ENCODE results near the gene DIO3. TPM values are rescaled to one million over a fixed set of nuclear protein-coding genes. Genes with fewer than 3 reads are reported as not detected.
"Not testable (repeated sequence)": the region's sequence is repeated elsewhere in the genome, so short reads cannot be mapped to it uniquely, and the experiment has no call there.

The DIO3 gene
- total and polyA plus RNA-seq, 2 of the 4 experiments (the other 2 are of a cell fraction), result not detected

GRCh38 chr14:101550202-101550912 is 10.9 kb upstream of the DIO3 start:
- BruUV-seq (replicated peaks); H4K5ac ChIP-seq (ENCODE audit: low read depth, low read length); H3K14ac ChIP-seq (replicated peaks; ENCODE audit: low read depth, low read length); H4K8ac ChIP-seq (ENCODE audit: low read depth in 2 of 2, low read length in 2 of 2); H2BK15ac ChIP-seq (ENCODE audit: low read depth, low read length); H2BK20ac ChIP-seq (ENCODE audit: low read depth, low read length); H4K91ac ChIP-seq (ENCODE audit: insufficient read depth, low read depth, low read length); H3K27ac ChIP-seq (ENCODE audit: insufficient read depth, low read length); H2AK5ac ChIP-seq (ENCODE audit: low read depth, low read length); H2BK5ac ChIP-seq (ENCODE audit: low read depth, low read length, poor library complexity, severe bottlenecking); H3K9ac ChIP-seq (ENCODE audit: low read depth, low read length); H3K4me1 ChIP-seq (ENCODE audit: control insufficient read depth, insufficient read depth, low read length); H4K20me1 ChIP-seq (ENCODE audit: insufficient read depth, low read length); H3K27me3 ChIP-seq (ENCODE audit: control insufficient read depth, insufficient read depth, low read length); H3K9me3 ChIP-seq (ENCODE audit: control insufficient read depth, insufficient read depth, low read length); H3K4me3 ChIP-seq (ENCODE audit: insufficient read depth, low read depth, low read length); dilution Hi-C loops (cut with HindIII; ENCODE audit: low sequenced_read_pairs, unreplicated experiment); H3K18ac ChIP-seq (ENCODE audit: low read depth, low read length); H2AFZ ChIP-seq (replicated peaks; ENCODE audit: low read length, poor library complexity); H3K56ac ChIP-seq (ENCODE audit: extremely low read depth, insufficient read depth, low read length); H3K4ac ChIP-seq (ENCODE audit: low read depth, low read length); H3K36me3 ChIP-seq (ENCODE audit: control insufficient read depth, insufficient read depth, low read length); POLR2A ChIA-PET (ENCODE audit: unreplicated experiment); ATAC-seq (ENCODE audit: low read depth); intact Hi-C loops (cut with micrococcal nuclease); in situ Hi-C loops (cut with MboI; ENCODE audit: low sequenced_read_pairs); H2AK9ac ChIP-seq (replicated peaks; ENCODE audit: low read depth, low read length, poor library complexity); H3K79me1 ChIP-seq (ENCODE audit: low read depth in 1 of 2, low read length in 2 of 2); H2BK120ac ChIP-seq (ENCODE audit: low read depth, low read length); H3K23ac ChIP-seq (ENCODE audit: low read depth, low read length); DNase-seq; H3K9me1 ChIP-seq (ENCODE audit: insufficient read depth, low read length); CTCF ChIA-PET; H3K4me2 ChIP-seq (ENCODE audit: low read depth, low read length): not testable (repeated sequence)
- WGBS, 2 experiments (ENCODE audit: extremely low coverage in 2 of 2, insufficient read length in 1 of 2), result 75% methylated on average over 4 of the region's 5 CpGs; no CpG with 5 or more reads in 1 of the 2 experiments

Measured in IMR-90 (cell line).